ENCODE data around the gene GRIA3.

GRIA3 gene

DNA sequence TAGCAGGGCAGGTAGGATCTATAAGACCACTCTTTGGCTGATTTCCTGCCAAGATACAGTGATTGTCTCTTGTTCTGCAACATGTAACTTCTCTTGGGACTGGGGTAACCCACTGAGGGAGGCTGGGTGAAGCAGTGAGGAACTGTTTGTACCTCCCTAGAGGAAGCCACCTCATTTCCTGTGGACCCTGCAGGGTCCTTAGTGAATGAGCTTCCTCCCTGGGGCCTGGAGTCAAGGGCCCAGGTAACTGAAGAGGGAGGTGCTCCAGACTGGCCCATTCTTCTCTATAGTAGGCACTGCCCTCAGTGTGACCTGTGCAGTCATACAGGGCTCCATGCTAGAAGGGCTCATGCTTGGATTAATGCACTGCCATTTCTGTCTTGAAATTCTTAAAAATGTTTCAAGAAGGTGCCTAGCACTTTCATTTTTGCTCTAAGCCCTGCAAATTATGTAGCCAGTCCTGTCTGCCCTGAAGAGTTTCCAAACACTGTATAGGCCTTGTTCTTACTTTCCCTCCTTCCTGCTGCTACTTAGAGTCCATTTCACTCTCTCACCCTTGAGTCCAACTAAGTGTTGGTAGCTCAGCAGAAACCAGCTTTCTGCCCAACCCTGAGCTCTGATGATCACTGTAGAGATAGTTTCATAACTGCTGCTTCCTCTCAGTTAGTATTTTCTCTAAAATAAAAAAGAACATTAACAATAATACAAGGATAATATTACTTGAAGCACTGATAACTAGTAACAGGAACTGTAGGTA, 8.5 kb upstream of the GRIA3 start:
- ChIA-PET POLR2A (no interaction called here), CTCF (interaction anchor here (0.7 kb wide), 1 partner anchor 634 kb away, joined by 3 read pairs; no protein-coding TSS in a partner anchor)
- Histone ChIP-seq H3K4me3 (ENCODE audit: low read depth, low read length) (no peak overlapping the region), H3K27ac (ENCODE audit: extremely low read depth, low read depth, low read length) (no peak overlapping the region), H3K9me3 (ENCODE audit: control insufficient read depth, insufficient read depth, low read depth, low read length) (no peaks in the 10 kb centered on the region), H3K36me3 (ENCODE audit: control insufficient read depth in 2 of 2, insufficient read depth in 1 of 2, low read length in 2 of 2) (no peaks in the 10 kb centered on the region), H3K4me1 (ENCODE audit: control insufficient read depth, insufficient read depth, low read length) (no peaks in the 10 kb centered on the region)
- TF ChIP-seq ZNF510 (tag by site-specific recombination; IDR thresholded peaks at IDR 0.05; ENCODE audit: insufficient replicate concordance), result no peak
- no peak for TF ChIP-seq KLF9 (tag by site-specific recombination; IDR thresholded peaks at IDR 0.05; ENCODE audit: low read depth)
- TF ChIP-seq, protein P1, sequence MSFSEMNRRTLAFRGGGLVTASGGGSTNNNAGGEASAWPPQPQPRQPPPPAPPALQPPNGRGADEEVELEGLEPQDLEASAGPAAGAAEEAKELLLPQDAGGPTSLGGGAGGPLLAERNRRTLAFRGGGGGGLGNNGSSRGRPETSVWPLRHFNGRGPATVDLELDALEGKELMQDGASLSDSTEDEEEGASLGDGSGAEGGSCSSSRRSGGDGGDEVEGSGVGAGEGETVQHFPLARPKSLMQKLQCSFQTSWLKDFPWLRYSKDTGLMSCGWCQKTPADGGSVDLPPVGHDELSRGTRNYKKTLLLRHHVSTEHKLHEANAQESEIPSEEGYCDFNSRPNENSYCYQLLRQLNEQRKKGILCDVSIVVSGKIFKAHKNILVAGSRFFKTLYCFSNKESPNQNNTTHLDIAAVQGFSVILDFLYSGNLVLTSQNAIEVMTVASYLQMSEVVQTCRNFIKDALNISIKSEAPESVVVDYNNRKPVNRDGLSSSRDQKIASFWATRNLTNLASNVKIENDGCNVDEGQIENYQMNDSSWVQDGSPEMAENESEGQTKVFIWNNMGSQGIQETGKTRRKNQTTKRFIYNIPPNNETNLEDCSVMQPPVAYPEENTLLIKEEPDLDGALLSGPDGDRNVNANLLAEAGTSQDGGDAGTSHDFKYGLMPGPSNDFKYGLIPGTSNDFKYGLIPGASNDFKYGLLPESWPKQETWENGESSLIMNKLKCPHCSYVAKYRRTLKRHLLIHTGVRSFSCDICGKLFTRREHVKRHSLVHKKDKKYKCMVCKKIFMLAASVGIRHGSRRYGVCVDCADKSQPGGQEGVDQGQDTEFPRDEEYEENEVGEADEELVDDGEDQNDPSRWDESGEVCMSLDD (tag by site-specific recombination; IDR thresholded peaks at IDR 0.05), result no peak
- no peak for TF ChIP-seq ZNF114 (tag by site-specific recombination; IDR thresholded peaks at IDR 0.05)
- no peak for TF ChIP-seq ZNF837 (tag by site-specific recombination; IDR thresholded peaks at IDR 0.05)
- no peak for TF ChIP-seq ZNF664 (tag by site-specific recombination; IDR thresholded peaks at IDR 0.05)
- TF ChIP-seq, protein P2, sequence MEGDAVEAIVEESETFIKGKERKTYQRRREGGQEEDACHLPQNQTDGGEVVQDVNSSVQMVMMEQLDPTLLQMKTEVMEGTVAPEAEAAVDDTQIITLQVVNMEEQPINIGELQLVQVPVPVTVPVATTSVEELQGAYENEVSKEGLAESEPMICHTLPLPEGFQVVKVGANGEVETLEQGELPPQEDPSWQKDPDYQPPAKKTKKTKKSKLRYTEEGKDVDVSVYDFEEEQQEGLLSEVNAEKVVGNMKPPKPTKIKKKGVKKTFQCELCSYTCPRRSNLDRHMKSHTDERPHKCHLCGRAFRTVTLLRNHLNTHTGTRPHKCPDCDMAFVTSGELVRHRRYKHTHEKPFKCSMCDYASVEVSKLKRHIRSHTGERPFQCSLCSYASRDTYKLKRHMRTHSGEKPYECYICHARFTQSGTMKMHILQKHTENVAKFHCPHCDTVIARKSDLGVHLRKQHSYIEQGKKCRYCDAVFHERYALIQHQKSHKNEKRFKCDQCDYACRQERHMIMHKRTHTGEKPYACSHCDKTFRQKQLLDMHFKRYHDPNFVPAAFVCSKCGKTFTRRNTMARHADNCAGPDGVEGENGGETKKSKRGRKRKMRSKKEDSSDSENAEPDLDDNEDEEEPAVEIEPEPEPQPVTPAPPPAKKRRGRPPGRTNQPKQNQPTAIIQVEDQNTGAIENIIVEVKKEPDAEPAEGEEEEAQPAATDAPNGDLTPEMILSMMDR (tag by site-specific recombination; IDR thresholded peaks at IDR 0.05), result no peak
- no peak for TF ChIP-seq ZNF202 (tag by site-specific recombination; IDR thresholded peaks at IDR 0.05; ENCODE audit: borderline replicate concordance)
- no peak for TF ChIP-seq ZNF558 (tag by site-specific recombination; IDR thresholded peaks at IDR 0.05)
- no peak for TF ChIP-seq ZNF121 (tag by site-specific recombination; IDR thresholded peaks at IDR 0.05)
- TF ChIP-seq ZBTB8A (tag by site-specific recombination; IDR thresholded peaks at IDR 0.05), result no peak
- TF ChIP-seq HIC1 (tag by site-specific recombination; IDR thresholded peaks at IDR 0.05), result no peak
- TF ChIP-seq ZNF560 (tag by site-specific recombination; IDR thresholded peaks at IDR 0.05; ENCODE audit: borderline replicate concordance), result no peak
- TF ChIP-seq OVOL3 (tag by site-specific recombination; IDR thresholded peaks at IDR 0.05), result no peak
- no peak for TF ChIP-seq ZNF423 (tag by site-specific recombination; IDR thresholded peaks at IDR 0.05)

GRCh38 chrX:123181233-123181914, 2.7 kb upstream of the GRIA3 start:
- Histone ChIP-seq H3K9me3 (ENCODE audit: control insufficient read depth, insufficient read depth, low read depth, low read length) (no peaks in the 10 kb centered on the region), H3K36me3 (ENCODE audit: control insufficient read depth in 2 of 2, insufficient read depth in 1 of 2, low read length in 2 of 2) (no peaks in the 10 kb centered on the region), H3K4me3 (ENCODE audit: low read depth, low read length) (no peak overlapping the region), H3K27ac (ENCODE audit: extremely low read depth, low read depth, low read length) (no peak overlapping the region), H3K4me1 (ENCODE audit: control insufficient read depth, insufficient read depth, low read length) (no peaks in the 10 kb centered on the region)
- CTCF ChIA-PET, result interaction anchor here (1.0 kb wide), 1 partner anchor 9 kb away, joined by 3 read pairs; no protein-coding TSS in a partner anchor
- TF ChIP-seq ZNF138 (tag by site-specific recombination; IDR thresholded peaks at IDR 0.05; ENCODE audit: borderline replicate concordance) (no peak), ZNF335 (tag by site-specific recombination; conservative IDR thresholded peaks at IDR 0.05) (no peak), ZNF658 (tag by site-specific recombination; IDR thresholded peaks at IDR 0.05) (no peak), ZIC2 (tag by site-specific recombination; IDR thresholded peaks at IDR 0.05) (no peak), GFI1B (tag by site-specific recombination; IDR thresholded peaks at IDR 0.05) (no peak), ZNF670 (tag by site-specific recombination; IDR thresholded peaks at IDR 0.05; ENCODE audit: low read depth) (no peak)
- POLR2A ChIA-PET, result no interaction called here
